Chondrocyte (in vitro differentiated cells): ENCODE data around the gene MRGPRG. TPM values are rescaled to one million over a fixed set of nuclear protein-coding genes. Genes with fewer than 3 reads are reported as not detected.

Experiments used
- DNase-seq: peaks from one replicate; pipeline ENCODE4 v3.0.0; 2021; ENCODE audit warnings: mixed read lengths, low spot score
- H3K27ac Mint-ChIP-seq: one replicate; pipeline ENCODE4 v1.8.0; 2021; ENCODE audit warnings: mild to moderate bottlenecking, moderate library complexity, mixed read lengths; ENCODE audit not compliant: unreplicated experiment
- H3K27me3 Mint-ChIP-seq: 2 replicates; pipeline ENCODE4 v1.8.0; 2021; ENCODE audit warnings: low read depth, mixed read lengths
- H3K36me3 Mint-ChIP-seq: 2 replicates; pipeline ENCODE4 v1.8.0; 2021; ENCODE audit warnings: low read depth, mixed read lengths
- H3K4me1 Mint-ChIP-seq: 2 replicates; pipeline ENCODE4 v1.8.0; 2021; ENCODE audit warnings: low read depth, mild to moderate bottlenecking, mixed read lengths
- H3K4me3 Mint-ChIP-seq: one replicate; pipeline ENCODE4 v1.8.0; 2021; ENCODE audit warnings: mild to moderate bottlenecking, moderate library complexity, mixed read lengths; ENCODE audit not compliant: unreplicated experiment
- H3K9me3 Mint-ChIP-seq: 2 replicates; pipeline ENCODE4 v1.8.0; 2021; ENCODE audit warnings: low read depth, mixed read lengths
- total RNA-seq: library from RNA; stranded (reverse); gene quantifications from 3 replicates; pipeline ENCODE4 v1.2.1, GENCODE V29; 2021
- TF ChIP-seq, protein P1 (sequence below): fragments of 200-600 bp; sonication (generic); IDR thresholded peaks from 2 replicates; pipeline ENCODE4 v1.5.0; 2021; ENCODE audit warnings: antibody characterized with exemption, mild to moderate bottlenecking, moderate library complexity

The MRGPRG gene
- total RNA-seq, 1 donor from 2014 or later, result not detected

DNA sequence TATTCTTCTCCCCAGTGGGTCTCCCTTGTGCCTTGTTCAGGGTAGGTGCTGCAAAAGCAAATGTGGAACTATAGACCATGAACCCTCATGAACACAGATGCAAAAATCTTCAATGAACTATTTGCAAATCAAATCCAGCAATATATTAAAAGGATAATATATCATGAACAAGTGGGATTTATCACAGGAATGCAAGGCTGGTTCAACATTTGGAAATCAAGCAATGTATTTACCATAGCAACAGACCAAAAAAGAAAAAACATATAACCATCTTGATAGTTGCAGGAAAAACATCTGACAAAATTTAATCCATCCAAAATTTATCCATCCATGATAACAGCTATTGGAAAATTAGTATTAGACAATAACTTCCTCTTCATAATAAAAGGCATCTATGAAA is 42.1 kb downstream of the MRGPRG start:
- Mint-ChIP-seq H3K4me3 (no peak overlapping the region), H3K9me3 (peaks cover 21% of the 10 kb centered on the region), H3K27me3 (no peaks in the 10 kb centered on the region), H3K36me3 (peaks cover 6% of the 10 kb centered on the region), H3K4me1 (peaks cover 12% of the 10 kb centered on the region), H3K27ac (no peak overlapping the region)
- no peak for DNase-seq
- TF ChIP-seq, protein P1, sequence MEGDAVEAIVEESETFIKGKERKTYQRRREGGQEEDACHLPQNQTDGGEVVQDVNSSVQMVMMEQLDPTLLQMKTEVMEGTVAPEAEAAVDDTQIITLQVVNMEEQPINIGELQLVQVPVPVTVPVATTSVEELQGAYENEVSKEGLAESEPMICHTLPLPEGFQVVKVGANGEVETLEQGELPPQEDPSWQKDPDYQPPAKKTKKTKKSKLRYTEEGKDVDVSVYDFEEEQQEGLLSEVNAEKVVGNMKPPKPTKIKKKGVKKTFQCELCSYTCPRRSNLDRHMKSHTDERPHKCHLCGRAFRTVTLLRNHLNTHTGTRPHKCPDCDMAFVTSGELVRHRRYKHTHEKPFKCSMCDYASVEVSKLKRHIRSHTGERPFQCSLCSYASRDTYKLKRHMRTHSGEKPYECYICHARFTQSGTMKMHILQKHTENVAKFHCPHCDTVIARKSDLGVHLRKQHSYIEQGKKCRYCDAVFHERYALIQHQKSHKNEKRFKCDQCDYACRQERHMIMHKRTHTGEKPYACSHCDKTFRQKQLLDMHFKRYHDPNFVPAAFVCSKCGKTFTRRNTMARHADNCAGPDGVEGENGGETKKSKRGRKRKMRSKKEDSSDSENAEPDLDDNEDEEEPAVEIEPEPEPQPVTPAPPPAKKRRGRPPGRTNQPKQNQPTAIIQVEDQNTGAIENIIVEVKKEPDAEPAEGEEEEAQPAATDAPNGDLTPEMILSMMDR, result no peak

DNA sequence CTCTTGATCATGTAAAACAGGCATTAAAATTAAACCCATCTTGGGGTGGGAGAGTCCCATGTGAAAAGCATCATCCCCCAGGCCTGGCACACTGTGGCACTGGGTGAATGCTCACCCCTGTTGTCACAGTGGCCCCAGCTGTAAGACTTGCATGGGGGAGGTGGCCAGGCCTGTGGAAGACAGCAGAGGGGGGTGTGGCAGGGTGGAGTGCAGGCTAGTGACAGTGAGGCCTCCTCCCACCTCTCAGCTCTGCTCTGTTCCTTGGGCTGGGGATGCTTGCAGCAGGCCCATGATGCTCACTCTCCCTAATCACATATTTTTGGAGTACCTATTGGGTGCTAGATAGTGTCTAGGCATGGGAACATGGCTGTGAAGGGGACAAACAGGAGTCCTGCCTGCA is 43.4 kb downstream of the MRGPRG start:
- H3K4me3 Mint-ChIP-seq, result no peak overlapping the region
- no peaks in the 10 kb centered on the region for H3K27me3 Mint-ChIP-seq
- DNase-seq, result no peak
- peaks cover 13% of the 10 kb centered on the region for H3K4me1 Mint-ChIP-seq
- TF ChIP-seq, protein P1, result no peak
- peaks cover 6% of the 10 kb centered on the region for H3K36me3 Mint-ChIP-seq
- peaks cover 21% of the 10 kb centered on the region for H3K9me3 Mint-ChIP-seq
- no peak overlapping the region for H3K27ac Mint-ChIP-seq

DNA sequence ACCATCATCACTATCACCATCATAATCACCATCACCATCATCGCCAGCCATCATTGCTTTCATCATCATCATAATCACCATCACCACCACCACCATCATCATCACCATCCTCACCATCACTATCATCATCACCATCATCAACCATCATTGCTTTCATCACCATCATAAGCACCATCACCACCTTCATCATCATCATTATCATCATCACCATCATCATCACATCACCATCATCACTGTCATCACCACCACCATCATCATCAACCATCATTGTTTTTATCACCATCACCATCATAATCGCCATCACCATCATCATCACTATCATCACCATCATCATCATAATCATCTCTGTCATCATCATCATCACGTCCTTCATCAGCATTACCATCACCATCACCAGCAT is 44.2 kb downstream of the MRGPRG start:
- TF ChIP-seq, protein P1, result no peak
- peaks cover 6% of the 10 kb centered on the region for H3K36me3 Mint-ChIP-seq
- H3K27ac Mint-ChIP-seq, result no peak overlapping the region
- no peak for DNase-seq
- H3K9me3 Mint-ChIP-seq, result peaks cover 21% of the 10 kb centered on the region
- peaks cover 21% of the 10 kb centered on the region for H3K4me1 Mint-ChIP-seq
- H3K4me3 Mint-ChIP-seq, result no peak overlapping the region
- no peaks in the 10 kb centered on the region for H3K27me3 Mint-ChIP-seq

DNA sequence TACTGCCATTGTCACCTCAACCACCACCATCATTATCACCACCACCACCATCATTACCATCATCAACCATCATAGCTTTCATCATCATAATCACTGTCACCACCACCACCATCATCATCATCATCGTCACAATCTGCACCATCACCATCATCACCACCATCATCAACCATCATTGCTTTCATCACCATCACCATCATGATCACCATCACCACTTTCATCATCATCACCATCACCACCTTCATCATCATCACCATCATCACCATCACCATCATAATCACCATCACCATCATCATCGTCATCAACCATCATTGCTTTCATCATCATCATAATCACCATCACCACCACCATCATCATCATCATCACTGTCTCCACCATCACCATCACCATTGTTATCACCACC is 44.8 kb downstream of the MRGPRG start:
- DNase-seq, result no peak
- Mint-ChIP-seq H3K27me3 (no peaks in the 10 kb centered on the region), H3K4me1 (peaks cover 27% of the 10 kb centered on the region), H3K36me3 (peaks cover 6% of the 10 kb centered on the region), H3K9me3 (peaks cover 21% of the 10 kb centered on the region), H3K27ac (no peak overlapping the region), H3K4me3 (no peak overlapping the region)
- TF ChIP-seq, protein P1, result no peak

DNA sequence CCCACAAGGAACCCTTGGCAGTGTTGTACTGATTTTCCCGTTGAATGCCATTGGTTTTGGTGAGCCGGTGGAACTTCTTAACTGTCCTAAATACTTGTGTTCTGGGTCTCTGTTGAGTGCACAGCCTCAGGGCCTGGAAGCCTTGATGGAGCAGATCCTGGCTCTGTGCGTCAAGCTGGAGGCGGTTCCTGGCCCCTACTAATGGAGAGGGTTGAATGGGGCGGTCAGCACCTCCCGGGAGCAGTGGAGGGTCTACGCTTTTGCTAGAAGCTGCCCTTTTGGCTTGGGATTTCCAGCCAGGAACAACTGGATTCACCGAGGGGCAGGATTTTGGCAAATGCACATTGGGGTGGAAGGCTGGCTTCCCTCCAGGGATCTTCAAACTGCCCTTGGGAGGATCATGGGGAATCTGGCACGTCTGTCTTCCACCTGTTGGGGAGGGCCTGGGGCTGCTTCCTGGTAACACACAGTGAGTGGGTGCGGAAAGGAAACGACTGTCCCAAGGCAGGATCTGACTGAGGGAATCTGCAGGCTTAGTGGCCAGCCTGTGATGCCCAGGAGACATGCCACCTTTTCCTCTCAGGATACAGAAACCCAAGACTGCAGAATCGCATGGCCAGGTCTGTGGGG is 46.6 kb downstream of the MRGPRG start:
- Mint-ChIP-seq H3K4me1 (peaks cover 15% of the 10 kb centered on the region), H3K36me3 (peaks cover 6% of the 10 kb centered on the region), H3K9me3 (peaks cover 14% of the 10 kb centered on the region), H3K27me3 (no peaks in the 10 kb centered on the region), H3K4me3 (no peak overlapping the region), H3K27ac (no peak overlapping the region)
- no peak for DNase-seq
- TF ChIP-seq, protein P1, result no peak
